KMS-11 (cell line): ENCODE measurements around the gene LSR.

Source experiments
- H2AFZ ChIP-seq: fragments of 200-600 bp; sonication (generic); 2 replicates; pipeline ENCODE4 v1.6.1; 2016; ENCODE audit warnings: antibody characterized with exemption, mixed run types, low read depth
- H3K27ac ChIP-seq: fragments of 200-600 bp; sonication (generic); 2 replicates; pipeline ENCODE4 v1.6.1; 2016; ENCODE audit warnings: mild to moderate bottlenecking, mixed run types
- H3K27me3 ChIP-seq: fragments of 200-600 bp; sonication (generic); 2 replicates; pipeline ENCODE4 v1.6.1; 2017; ENCODE audit warnings: mild to moderate bottlenecking, low read depth, mixed run types, moderate library complexity; ENCODE audit not compliant: insufficient read depth
- H3K36me3 ChIP-seq: fragments of 200-600 bp; sonication (generic); 2 replicates; pipeline ENCODE4 v1.6.1; 2017; ENCODE audit warnings: mild to moderate bottlenecking, mixed run types; ENCODE audit not compliant: insufficient read depth
- H3K4me1 ChIP-seq: fragments of 200-600 bp; sonication (generic); 2 replicates; pipeline ENCODE4 v1.6.1; 2016; ENCODE audit warnings: mild to moderate bottlenecking, low read depth, mixed run types; ENCODE audit not compliant: poor library complexity, severe bottlenecking
- H3K4me2 ChIP-seq: fragments of 200-600 bp; sonication (generic); 2 replicates; pipeline ENCODE4 v1.7.0; 2016; ENCODE audit warnings: mild to moderate bottlenecking, mixed run types
- H3K4me3 ChIP-seq: fragments of 200-600 bp; sonication (generic); IDR thresholded peaks from 2 replicates; pipeline ENCODE4 v1.6.1; 2017; ENCODE audit warnings: low read depth, low read length, mixed read lengths; ENCODE audit not compliant: insufficient read depth
- H3K79me2 ChIP-seq: fragments of 200-600 bp; sonication (generic); 2 replicates; pipeline ENCODE4 v1.6.1; 2016; ENCODE audit warnings: low read depth, mixed run types; ENCODE audit not compliant: insufficient read depth
- H3K9ac ChIP-seq: fragments of 200-600 bp; sonication (generic); 2 replicates; pipeline ENCODE4 v1.6.1; 2016; ENCODE audit warnings: mild to moderate bottlenecking, mixed run types
- H4K20me1 ChIP-seq: fragments of 200-600 bp; sonication (generic); 2 replicates; pipeline ENCODE4 v1.6.1; 2016; ENCODE audit warnings: mild to moderate bottlenecking, mixed run types; ENCODE audit not compliant: insufficient read depth
- CTCF ChIP-seq: fragments of 200-600 bp; sonication (generic); conservative IDR thresholded peaks from 2 replicates; pipeline ENCODE4 v1.6.1; 2017; ENCODE audit warnings: low read depth, mild to moderate bottlenecking, antibody characterized with exemption, low read length, moderate library complexity, mixed read lengths

Gene LSR

GRCh38 chr19:35272954-35273649, 24.3 kb downstream of the LSR start:
- no peaks in the 10 kb centered on the region for H4K20me1 ChIP-seq
- no peak overlapping the region for H3K4me2 ChIP-seq
- H3K4me3 ChIP-seq: no peak overlapping the region
- peaks cover 6% of the 10 kb centered on the region for H3K4me1 ChIP-seq
- H3K9ac ChIP-seq: no peak overlapping the region
- H3K27ac ChIP-seq: no peak overlapping the region
- TF ChIP-seq CTCF: no peak
- H3K27me3 ChIP-seq: no peaks in the 10 kb centered on the region
- no peak overlapping the region for H2AFZ ChIP-seq
- H3K36me3 ChIP-seq: no peaks in the 10 kb centered on the region
- no peaks in the 10 kb centered on the region; the same call in 1 of the 2 replicates for H3K79me2 ChIP-seq

GRCh38 chr19:35273686-35274259, 25.0 kb downstream of the LSR start:
- Histone ChIP-seq H3K27me3 (no peaks in the 10 kb centered on the region), H3K4me1 (peaks cover 6% of the 10 kb centered on the region), H3K4me3 (no peak overlapping the region), H3K9ac (no peak overlapping the region), H3K27ac (no peak overlapping the region), H2AFZ (no peak overlapping the region), H3K36me3 (no peaks in the 10 kb centered on the region), H3K79me2 (no peaks in the 10 kb centered on the region; the same call in 1 of the 2 replicates), H4K20me1 (no peaks in the 10 kb centered on the region), H3K4me2 (no peak overlapping the region)
- TF ChIP-seq CTCF: no peak

GRCh38 chr19:35274323-35274722, 25.5 kb downstream of the LSR start:
- Histone ChIP-seq H4K20me1 (no peaks in the 10 kb centered on the region), H3K9ac (no peak overlapping the region), H3K4me1 (peaks cover 6% of the 10 kb centered on the region), H2AFZ (no peak overlapping the region), H3K79me2 (no peaks in the 10 kb centered on the region; the same call in 1 of the 2 replicates), H3K36me3 (no peaks in the 10 kb centered on the region), H3K4me3 (no peak overlapping the region), H3K27me3 (no peaks in the 10 kb centered on the region), H3K4me2 (no peak overlapping the region), H3K27ac (no peak overlapping the region)
- TF ChIP-seq CTCF: no peak

GRCh38 chr19:35276706-35277281, 28.0 kb downstream of the LSR start:
- Histone ChIP-seq H3K4me3 (no peak overlapping the region), H3K4me2 (no peak overlapping the region), H3K4me1 (no peaks in the 10 kb centered on the region), H3K36me3 (no peaks in the 10 kb centered on the region), H3K27ac (no peak overlapping the region), H3K27me3 (no peaks in the 10 kb centered on the region), H3K79me2 (no peaks in the 10 kb centered on the region; the same call in 1 of the 2 replicates), H4K20me1 (no peaks in the 10 kb centered on the region), H3K9ac (no peak overlapping the region), H2AFZ (no peak overlapping the region)
- no peak for TF ChIP-seq CTCF
